GM12875 (cell line): ENCODE data around the gene ERVW-1.

Experiments
- H3K4me3 ChIP-seq: one replicate; pipeline ENCODE4 v1.5.1; 2011; ENCODE audit warnings: low read depth, low read length, control low read depth
- CTCF ChIP-seq: IDR thresholded peaks from 2 replicates; pipeline ENCODE4 v1.5.1; 2011; ENCODE audit warnings: low read depth, mild to moderate bottlenecking, control low read depth, inconsistent platforms, low read length, moderate library complexity, borderline replicate concordance; ENCODE audit not compliant: insufficient read depth

The ERVW-1 gene

GRCh38 chr7:92433019-92433418, 44.7 kb downstream of the ERVW-1 start:
- H3K4me3 ChIP-seq: no peak overlapping the region
- TF ChIP-seq CTCF: no peak

- no peak for TF ChIP-seq CTCF
- no peak overlapping the region for H3K4me3 ChIP-seq
Measured at GRCh38 chr7:92432299-92432946, 45.3 kb downstream of the ERVW-1 start.

- TF ChIP-seq CTCF: no peak
Measured at GRCh38 chr7:92427193-92427592, 50.6 kb downstream of the ERVW-1 start.

GRCh38 chr7:92425311-92425947, 52.3 kb downstream of the ERVW-1 start:
- no peak for TF ChIP-seq CTCF
- no peak overlapping the region for H3K4me3 ChIP-seq

More at GRCh38 chr7:92427193-92427592, 50.6 kb downstream of the ERVW-1 start:
- H3K4me3 ChIP-seq: no peak overlapping the region

GRCh38 chr7:92423710-92424131, 54.0 kb downstream of the ERVW-1 start:
- H3K4me3 ChIP-seq: no peak overlapping the region
- no peak for TF ChIP-seq CTCF

- no peak overlapping the region for H3K4me3 ChIP-seq
- no peak for TF ChIP-seq CTCF
Measured at GRCh38 chr7:92422926-92423325, 54.8 kb downstream of the ERVW-1 start.
